Measurements from ENCODE around the gene KCTD17.

DNA sequence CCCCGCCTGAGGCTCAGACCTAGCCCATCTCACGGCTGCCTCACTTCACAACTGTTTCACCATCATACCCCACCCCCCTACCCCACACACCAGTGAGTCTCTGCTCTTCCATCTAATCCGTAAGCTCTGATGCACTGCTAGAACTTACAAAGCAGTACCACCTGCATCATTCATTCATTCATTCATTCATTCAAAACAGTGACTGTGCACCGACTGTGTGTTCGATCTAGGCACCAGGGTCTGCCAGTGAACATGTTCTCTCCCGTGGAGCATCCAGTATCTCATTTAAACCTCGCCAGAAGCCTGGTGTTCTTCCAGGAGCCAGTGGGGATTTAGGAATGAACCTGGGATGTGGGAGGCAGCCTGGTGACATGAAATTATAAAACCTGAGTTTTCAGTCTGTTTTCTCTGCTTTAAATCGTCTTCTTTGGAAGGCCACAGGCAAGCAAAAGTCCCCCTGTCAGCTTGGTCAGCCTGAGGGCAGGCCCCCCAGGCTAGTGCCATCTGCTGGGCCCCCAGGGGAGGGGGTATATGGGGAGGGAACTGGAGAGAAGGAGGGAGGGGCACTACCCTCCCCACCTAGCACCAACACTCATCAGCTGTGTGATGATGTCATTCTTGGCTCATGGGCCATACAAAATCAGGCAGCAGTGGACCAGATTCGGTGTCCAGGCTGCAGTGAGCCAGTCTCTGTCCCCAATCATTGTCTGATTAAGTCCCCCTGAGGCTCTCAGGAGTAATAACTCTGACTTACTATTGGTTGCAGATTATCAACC, 39.6 kb downstream of the KCTD17 start:
- TF ChIP-seq, protein P1, sequence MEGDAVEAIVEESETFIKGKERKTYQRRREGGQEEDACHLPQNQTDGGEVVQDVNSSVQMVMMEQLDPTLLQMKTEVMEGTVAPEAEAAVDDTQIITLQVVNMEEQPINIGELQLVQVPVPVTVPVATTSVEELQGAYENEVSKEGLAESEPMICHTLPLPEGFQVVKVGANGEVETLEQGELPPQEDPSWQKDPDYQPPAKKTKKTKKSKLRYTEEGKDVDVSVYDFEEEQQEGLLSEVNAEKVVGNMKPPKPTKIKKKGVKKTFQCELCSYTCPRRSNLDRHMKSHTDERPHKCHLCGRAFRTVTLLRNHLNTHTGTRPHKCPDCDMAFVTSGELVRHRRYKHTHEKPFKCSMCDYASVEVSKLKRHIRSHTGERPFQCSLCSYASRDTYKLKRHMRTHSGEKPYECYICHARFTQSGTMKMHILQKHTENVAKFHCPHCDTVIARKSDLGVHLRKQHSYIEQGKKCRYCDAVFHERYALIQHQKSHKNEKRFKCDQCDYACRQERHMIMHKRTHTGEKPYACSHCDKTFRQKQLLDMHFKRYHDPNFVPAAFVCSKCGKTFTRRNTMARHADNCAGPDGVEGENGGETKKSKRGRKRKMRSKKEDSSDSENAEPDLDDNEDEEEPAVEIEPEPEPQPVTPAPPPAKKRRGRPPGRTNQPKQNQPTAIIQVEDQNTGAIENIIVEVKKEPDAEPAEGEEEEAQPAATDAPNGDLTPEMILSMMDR (IDR thresholded peaks at IDR 0.05): no peak
- TF ChIP-seq, protein P2, sequence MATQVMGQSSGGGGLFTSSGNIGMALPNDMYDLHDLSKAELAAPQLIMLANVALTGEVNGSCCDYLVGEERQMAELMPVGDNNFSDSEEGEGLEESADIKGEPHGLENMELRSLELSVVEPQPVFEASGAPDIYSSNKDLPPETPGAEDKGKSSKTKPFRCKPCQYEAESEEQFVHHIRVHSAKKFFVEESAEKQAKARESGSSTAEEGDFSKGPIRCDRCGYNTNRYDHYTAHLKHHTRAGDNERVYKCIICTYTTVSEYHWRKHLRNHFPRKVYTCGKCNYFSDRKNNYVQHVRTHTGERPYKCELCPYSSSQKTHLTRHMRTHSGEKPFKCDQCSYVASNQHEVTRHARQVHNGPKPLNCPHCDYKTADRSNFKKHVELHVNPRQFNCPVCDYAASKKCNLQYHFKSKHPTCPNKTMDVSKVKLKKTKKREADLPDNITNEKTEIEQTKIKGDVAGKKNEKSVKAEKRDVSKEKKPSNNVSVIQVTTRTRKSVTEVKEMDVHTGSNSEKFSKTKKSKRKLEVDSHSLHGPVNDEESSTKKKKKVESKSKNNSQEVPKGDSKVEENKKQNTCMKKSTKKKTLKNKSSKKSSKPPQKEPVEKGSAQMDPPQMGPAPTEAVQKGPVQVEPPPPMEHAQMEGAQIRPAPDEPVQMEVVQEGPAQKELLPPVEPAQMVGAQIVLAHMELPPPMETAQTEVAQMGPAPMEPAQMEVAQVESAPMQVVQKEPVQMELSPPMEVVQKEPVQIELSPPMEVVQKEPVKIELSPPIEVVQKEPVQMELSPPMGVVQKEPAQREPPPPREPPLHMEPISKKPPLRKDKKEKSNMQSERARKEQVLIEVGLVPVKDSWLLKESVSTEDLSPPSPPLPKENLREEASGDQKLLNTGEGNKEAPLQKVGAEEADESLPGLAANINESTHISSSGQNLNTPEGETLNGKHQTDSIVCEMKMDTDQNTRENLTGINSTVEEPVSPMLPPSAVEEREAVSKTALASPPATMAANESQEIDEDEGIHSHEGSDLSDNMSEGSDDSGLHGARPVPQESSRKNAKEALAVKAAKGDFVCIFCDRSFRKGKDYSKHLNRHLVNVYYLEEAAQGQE (IDR thresholded peaks at IDR 0.05; ENCODE audit: insufficient read depth in 1 of 2, low read depth in 2 of 2, low read length in 1 of 2): no peak
- TF ChIP-seq SIN3A (IDR thresholded peaks at IDR 0.05; ENCODE audit: borderline replicate concordance, insufficient read depth, low read depth, low read length): no peak
- no peak for TF ChIP-seq POLR2AphosphoS5 (IDR thresholded peaks at IDR 0.05; ENCODE audit: low read depth, low read length)

Measured in Panc1 (cell line).